HepG2 (cell line): Measurements from ENCODE around the gene WSB1.

Experiments
- NR2F1 ChIP-seq, 2 experiments: fragments of 450-650 bp in 1 of 2; formaldehyde crosslinking in 1 of 2; IDR thresholded peaks; 2 replicates each; pipeline versions ENCODE4 v1.5.0 to v1.6.1; 2016 to 2020; ENCODE audit warnings: mild to moderate bottlenecking in 1 of 2, missing compliant biosample characterization in 1 of 2, missing genetic modification reagents in 1 of 2, moderate library complexity in 1 of 2
- PHB2 ChIP-seq: fragments of 450-650 bp; IDR thresholded peaks from 2 replicates; pipeline ENCODE4 v1.6.1; 2018; ENCODE audit not compliant: partially characterized antibody
- YY1 ChIP-seq: IDR thresholded peaks from 2 replicates; pipeline ENCODE4 v1.6.1; 2011; ENCODE audit warnings: low read length, low read depth, moderate library complexity, mild to moderate bottlenecking; ENCODE audit not compliant: insufficient read depth, insufficient replicate concordance
- TF ChIP-seq, protein P1 (sequence below): sonication (generic); formaldehyde crosslinking; IDR thresholded peaks from 2 replicates; pipeline ENCODE4 v1.8.1; 2023; ENCODE audit warnings: mild to moderate bottlenecking, missing genetic modification reagents, borderline replicate concordance
- TF ChIP-seq, protein P2 (sequence below): sonication (generic); formaldehyde crosslinking; IDR thresholded peaks from 2 replicates; pipeline ENCODE4 v1.5.0; 2020; ENCODE audit warnings: mild to moderate bottlenecking, missing genetic modification reagents, moderate library complexity
- TF ChIP-seq, protein P3 (sequence below): sonication (generic); formaldehyde crosslinking; IDR thresholded peaks from 2 replicates; pipeline ENCODE4 v1.4.0; 2020; ENCODE audit warnings: missing genetic modification reagents

DNA sequence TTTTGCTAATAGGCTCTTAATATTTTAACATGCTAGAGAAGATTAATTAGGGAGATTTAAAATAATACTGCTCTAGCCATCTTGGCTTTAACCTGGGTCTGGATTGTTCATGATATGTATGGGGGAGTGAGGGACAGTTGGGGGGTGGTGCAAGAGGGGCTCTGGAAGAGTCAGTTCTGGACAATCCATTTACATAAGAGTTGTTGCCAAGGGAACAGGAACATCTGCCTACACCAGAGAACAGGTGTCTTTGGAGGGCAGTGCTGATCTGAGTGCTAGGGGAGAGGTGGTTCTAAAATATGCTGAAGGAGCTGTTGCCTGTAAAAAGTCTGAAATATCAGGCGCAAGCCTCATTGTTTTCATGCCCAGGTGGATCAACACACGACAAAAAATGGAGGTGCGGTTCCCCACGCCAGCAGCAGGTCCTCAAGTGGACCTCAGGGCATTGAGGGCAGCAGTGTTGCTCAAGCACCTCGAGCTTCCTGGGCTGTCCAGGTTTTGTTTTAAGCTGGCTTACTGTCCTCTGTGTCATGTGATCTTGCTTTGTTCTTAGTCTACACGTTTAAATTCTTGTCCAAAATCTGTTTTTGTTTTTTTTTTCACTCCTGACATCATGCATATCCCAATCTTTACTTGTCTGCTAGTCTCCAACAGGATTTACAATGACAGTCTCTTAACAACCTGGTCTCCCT is 25.4 kb upstream of the WSB1 start:
- TF ChIP-seq NR2F1 (CRISPR knock-in tag; IDR thresholded peaks at IDR 0.05) (no peak), YY1 (no peak), PHB2 (no peak)
- TF ChIP-seq, protein P1, sequence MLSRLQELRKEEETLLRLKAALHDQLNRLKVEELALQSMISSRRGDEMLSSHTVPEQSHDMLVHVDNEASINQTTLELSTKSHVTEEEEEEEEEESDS = no peak
- TF ChIP-seq, protein P2, sequence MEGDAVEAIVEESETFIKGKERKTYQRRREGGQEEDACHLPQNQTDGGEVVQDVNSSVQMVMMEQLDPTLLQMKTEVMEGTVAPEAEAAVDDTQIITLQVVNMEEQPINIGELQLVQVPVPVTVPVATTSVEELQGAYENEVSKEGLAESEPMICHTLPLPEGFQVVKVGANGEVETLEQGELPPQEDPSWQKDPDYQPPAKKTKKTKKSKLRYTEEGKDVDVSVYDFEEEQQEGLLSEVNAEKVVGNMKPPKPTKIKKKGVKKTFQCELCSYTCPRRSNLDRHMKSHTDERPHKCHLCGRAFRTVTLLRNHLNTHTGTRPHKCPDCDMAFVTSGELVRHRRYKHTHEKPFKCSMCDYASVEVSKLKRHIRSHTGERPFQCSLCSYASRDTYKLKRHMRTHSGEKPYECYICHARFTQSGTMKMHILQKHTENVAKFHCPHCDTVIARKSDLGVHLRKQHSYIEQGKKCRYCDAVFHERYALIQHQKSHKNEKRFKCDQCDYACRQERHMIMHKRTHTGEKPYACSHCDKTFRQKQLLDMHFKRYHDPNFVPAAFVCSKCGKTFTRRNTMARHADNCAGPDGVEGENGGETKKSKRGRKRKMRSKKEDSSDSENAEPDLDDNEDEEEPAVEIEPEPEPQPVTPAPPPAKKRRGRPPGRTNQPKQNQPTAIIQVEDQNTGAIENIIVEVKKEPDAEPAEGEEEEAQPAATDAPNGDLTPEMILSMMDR (CRISPR knock-in tag) = no peak
- TF ChIP-seq, protein P3, sequence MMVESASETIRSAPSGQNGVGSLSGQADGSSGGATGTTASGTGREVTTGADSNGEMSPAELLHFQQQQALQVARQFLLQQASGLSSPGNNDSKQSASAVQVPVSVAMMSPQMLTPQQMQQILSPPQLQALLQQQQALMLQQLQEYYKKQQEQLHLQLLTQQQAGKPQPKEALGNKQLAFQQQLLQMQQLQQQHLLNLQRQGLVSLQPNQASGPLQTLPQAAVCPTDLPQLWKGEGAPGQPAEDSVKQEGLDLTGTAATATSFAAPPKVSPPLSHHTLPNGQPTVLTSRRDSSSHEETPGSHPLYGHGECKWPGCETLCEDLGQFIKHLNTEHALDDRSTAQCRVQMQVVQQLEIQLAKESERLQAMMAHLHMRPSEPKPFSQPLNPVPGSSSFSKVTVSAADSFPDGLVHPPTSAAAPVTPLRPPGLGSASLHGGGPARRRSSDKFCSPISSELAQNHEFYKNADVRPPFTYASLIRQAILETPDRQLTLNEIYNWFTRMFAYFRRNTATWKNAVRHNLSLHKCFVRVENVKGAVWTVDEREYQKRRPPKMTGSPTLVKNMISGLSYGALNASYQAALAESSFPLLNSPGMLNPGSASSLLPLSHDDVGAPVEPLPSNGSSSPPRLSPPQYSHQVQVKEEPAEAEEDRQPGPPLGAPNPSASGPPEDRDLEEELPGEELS (CRISPR knock-in tag) = no peak
